Natural killer cell (primary cell): Measurements from ENCODE around the gene STK32C. TPM values are rescaled to one million over a fixed set of nuclear protein-coding genes. Genes with fewer than 3 reads are reported as not detected.

Experiments used
- ATAC-seq, 3 donors: fragments of 150-1000 bp in 2 of 3; fragments of 200-7000 bp in 1 of 3; cut with Tn5 transposase; 1 replicate in 1 of 3; 2 replicates in 2 of 3; pipeline ENCODE4 v1.10.0; 2021; ENCODE audit warnings: mild to moderate bottlenecking in 2 of 3, moderate library complexity in 2 of 3
- DNase-seq, 2 donors: peaks; one replicate each; pipeline versions ENCODE4 v3.0.0 to v3.0.0-alpha.2; 2013 to 2021; ENCODE audit warnings: mixed read lengths in 1 of 2
- H3K27ac ChIP-seq: one replicate; pipeline ENCODE4 v1.5.1; 2013; ENCODE audit warnings: mild to moderate bottlenecking, low read length
- H3K27me3 ChIP-seq: one replicate; pipeline ENCODE4 v1.6.1; 2013; ENCODE audit warnings: low read length; ENCODE audit not compliant: control insufficient read depth, insufficient read depth
- H3K36me3 ChIP-seq: one replicate; pipeline ENCODE4 v1.6.1; 2013; ENCODE audit warnings: low read length; ENCODE audit not compliant: control insufficient read depth, insufficient read depth
- H3K4me1 ChIP-seq: one replicate; pipeline ENCODE4 v1.6.1; 2013; ENCODE audit warnings: low read length; ENCODE audit not compliant: control insufficient read depth, insufficient read depth
- H3K4me3 ChIP-seq: one replicate; pipeline ENCODE4 v1.5.1; 2013; ENCODE audit warnings: low read length
- H3K9me3 ChIP-seq: one replicate; pipeline ENCODE4 v1.6.1; 2013; ENCODE audit warnings: low read length; ENCODE audit not compliant: control insufficient read depth, insufficient read depth
- H3K27ac Mint-ChIP-seq, 2 donors: one replicate each; pipeline ENCODE4 v1.8.0; 2022; ENCODE audit warnings: mild to moderate bottlenecking in 2 of 2, mixed read lengths in 2 of 2, moderate library complexity in 1 of 2
- H3K27me3 Mint-ChIP-seq, 2 donors: one replicate each; pipeline ENCODE4 v1.8.0; 2022; ENCODE audit warnings: low read depth in 2 of 2, mixed read lengths in 2 of 2
- H3K36me3 Mint-ChIP-seq: one replicate; pipeline ENCODE4 v1.8.0; 2022; ENCODE audit warnings: mixed read lengths
- H3K4me1 Mint-ChIP-seq, 2 donors: one replicate each; pipeline ENCODE4 v1.8.0; 2022; ENCODE audit warnings: mixed read lengths in 2 of 2
- H3K4me3 Mint-ChIP-seq: one replicate; pipeline ENCODE4 v1.8.0; 2022; ENCODE audit warnings: mild to moderate bottlenecking, moderate library complexity, mixed read lengths
- H3K9me3 Mint-ChIP-seq, 2 donors: one replicate each; pipeline ENCODE4 v1.8.0; 2022; ENCODE audit warnings: mixed read lengths in 2 of 2
- WGBS: methylation state at CpG from one replicate; pipeline ENCODE4 v1.1.7; 2013; ENCODE audit warnings: missing lambda C conversion rate; ENCODE audit not compliant: insufficient coverage; 5-methylcytosine and 5-hydroxymethylcytosine counted together
- intact Hi-C: fragments of 100-400 bp; cut with micrococcal nuclease; formaldehyde crosslinking; loops from one replicate; pipeline ENCODE4 v1.14.2; 2022
- total RNA-seq, 4 donors: library from RNA; stranded (reverse); fragments of 120-200 nt in 1 of 4; gene quantifications; one replicate each; pipeline versions ENCODE4 v1.2.3 to v1.2.4, GENCODE V29; 2013 to 2022
- TF ChIP-seq, protein P1 (sequence below): fragments of 200-600 bp; IDR thresholded peaks from one replicate; pipeline ENCODE4 v1.8.0; 2022; ENCODE audit warnings: antibody characterized with exemption

Gene STK32C
- total RNA-seq, 3 donors from 2014 or later (not counting 1 experiment from before 2014, with no cell fraction given): 12.7 to 22.1 (median 17.9) TPM

DNA sequence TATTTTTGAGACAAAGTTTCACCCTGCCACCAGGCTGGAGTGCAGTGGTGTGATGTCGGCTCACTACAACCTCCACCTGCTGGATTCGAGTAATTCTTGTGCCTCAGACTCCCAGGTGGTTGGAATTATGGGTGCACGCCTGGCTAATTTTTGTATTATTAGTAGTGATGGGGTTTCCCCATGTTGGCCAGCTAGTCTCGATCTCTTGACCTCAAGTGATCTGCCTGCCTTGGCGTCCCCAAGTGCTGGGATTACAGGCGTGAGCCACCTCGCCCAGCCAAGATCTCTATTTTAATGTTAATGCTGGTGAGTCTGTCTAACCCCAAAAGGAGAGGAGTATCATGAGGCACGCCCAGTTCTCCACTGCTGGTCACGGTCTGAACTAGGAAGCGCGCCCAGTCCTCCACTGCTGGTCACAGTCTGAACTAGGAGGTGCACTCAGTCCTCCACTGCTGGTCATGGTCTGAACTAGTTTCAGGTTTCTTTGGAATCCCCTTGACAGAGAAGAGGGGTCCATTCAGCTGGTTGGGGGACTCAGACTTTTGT, 18.7 kb upstream of the STK32C start:
- no peaks in the 10 kb centered on the region for H3K27me3 ChIP-seq
- DNase-seq: no peak
- 90% methylated on average over 11 of the region's 11 CpGs for WGBS
- Mint-ChIP-seq H3K36me3 (no peaks in the 10 kb centered on the region), H3K4me1 (peaks cover 46 to 53% of the 10 kb centered on the region in 2 donors), H3K4me3 (no peak overlapping the region), H3K27ac (peak overlapping the region in 1 of 2 donors; percentile 96), H3K27me3 (no peaks in the 10 kb centered on the region), H3K9me3 (no peaks in the 10 kb centered on the region)
- TF ChIP-seq, protein P1, sequence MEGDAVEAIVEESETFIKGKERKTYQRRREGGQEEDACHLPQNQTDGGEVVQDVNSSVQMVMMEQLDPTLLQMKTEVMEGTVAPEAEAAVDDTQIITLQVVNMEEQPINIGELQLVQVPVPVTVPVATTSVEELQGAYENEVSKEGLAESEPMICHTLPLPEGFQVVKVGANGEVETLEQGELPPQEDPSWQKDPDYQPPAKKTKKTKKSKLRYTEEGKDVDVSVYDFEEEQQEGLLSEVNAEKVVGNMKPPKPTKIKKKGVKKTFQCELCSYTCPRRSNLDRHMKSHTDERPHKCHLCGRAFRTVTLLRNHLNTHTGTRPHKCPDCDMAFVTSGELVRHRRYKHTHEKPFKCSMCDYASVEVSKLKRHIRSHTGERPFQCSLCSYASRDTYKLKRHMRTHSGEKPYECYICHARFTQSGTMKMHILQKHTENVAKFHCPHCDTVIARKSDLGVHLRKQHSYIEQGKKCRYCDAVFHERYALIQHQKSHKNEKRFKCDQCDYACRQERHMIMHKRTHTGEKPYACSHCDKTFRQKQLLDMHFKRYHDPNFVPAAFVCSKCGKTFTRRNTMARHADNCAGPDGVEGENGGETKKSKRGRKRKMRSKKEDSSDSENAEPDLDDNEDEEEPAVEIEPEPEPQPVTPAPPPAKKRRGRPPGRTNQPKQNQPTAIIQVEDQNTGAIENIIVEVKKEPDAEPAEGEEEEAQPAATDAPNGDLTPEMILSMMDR: no peak
- no peaks in the 10 kb centered on the region for H3K9me3 ChIP-seq
- no peak for ATAC-seq
- H3K4me1 ChIP-seq: peaks cover 28% of the 10 kb centered on the region
- H3K4me3 ChIP-seq: no peak overlapping the region
- no peak overlapping the region for H3K27ac ChIP-seq
- intact Hi-C loops: no loop called here
- no peaks in the 10 kb centered on the region for H3K36me3 ChIP-seq

DNA sequence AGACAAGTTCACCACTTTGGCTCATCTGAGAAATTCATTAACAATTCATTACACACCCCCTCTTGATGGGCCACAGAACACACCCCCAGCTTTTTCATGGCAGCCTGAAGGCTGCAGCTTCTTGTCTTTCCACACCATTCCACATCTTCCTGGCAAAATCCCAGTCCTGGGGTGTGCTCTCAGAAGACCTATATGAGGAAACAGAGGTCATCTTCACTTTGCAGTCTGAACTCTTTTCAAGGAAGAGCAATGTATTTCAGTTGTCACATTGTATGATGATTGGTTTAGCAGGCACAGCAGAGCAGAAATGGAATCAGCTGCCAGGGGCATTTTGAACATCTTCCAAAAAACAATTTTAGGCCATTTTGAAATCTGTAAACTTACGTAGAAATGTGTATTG, 16.4 kb upstream of the STK32C start:
- no peak for DNase-seq
- no peak overlapping the region for H3K4me3 ChIP-seq
- no peak overlapping the region for H3K27ac ChIP-seq
- TF ChIP-seq, protein P1: no peak
- no peaks in the 10 kb centered on the region for H3K9me3 ChIP-seq
- H3K27ac Mint-ChIP-seq: peak overlapping the region in 1 of 2 donors; percentile 48
- no peaks in the 10 kb centered on the region for H3K9me3 Mint-ChIP-seq
- H3K27me3 Mint-ChIP-seq: no peaks in the 10 kb centered on the region
- peaks cover 8% of the 10 kb centered on the region for H3K4me1 ChIP-seq
- intact Hi-C loops: no loop called here
- no peaks in the 10 kb centered on the region for H3K36me3 ChIP-seq
- H3K4me3 Mint-ChIP-seq: no peak overlapping the region
- no CpG with 5 or more reads among the region's 1 CpG for WGBS
- H3K36me3 Mint-ChIP-seq: no peaks in the 10 kb centered on the region
- H3K4me1 Mint-ChIP-seq: peaks cover 23 to 39% of the 10 kb centered on the region in 2 donors
- no peaks in the 10 kb centered on the region for H3K27me3 ChIP-seq
- ATAC-seq: no peak

DNA sequence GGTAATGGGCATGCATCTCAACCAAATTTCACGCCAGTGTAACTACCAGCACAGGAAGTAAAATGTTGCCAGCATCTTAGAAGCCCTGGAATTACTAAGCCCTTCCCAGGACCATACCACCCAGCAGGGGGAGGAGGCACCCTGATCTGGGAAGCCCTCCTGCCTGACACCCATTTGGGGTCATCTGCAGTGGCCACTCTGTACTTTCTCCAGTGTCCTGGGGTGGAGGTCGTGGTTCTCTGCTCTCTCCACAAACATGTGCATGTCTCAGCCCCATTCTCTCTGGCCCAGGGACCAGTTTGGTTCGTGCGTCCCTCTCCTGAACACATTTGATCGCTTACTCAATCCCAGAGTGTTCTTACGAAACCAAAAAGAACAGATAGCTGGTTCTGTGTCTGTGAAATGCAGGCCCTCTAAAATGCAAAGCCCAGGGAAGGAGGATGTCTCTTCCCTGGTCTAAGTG, 14.9 kb upstream of the STK32C start:
- H3K27ac Mint-ChIP-seq: no peak overlapping the region
- H3K4me3 Mint-ChIP-seq: no peak overlapping the region
- Histone ChIP-seq H3K4me1 (peaks cover 3% of the 10 kb centered on the region), H3K36me3 (no peaks in the 10 kb centered on the region), H3K4me3 (no peak overlapping the region), H3K27me3 (no peaks in the 10 kb centered on the region), H3K27ac (no peak overlapping the region), H3K9me3 (no peaks in the 10 kb centered on the region)
- no peak for DNase-seq
- H3K9me3 Mint-ChIP-seq: no peaks in the 10 kb centered on the region
- no peaks in the 10 kb centered on the region for H3K27me3 Mint-ChIP-seq
- H3K36me3 Mint-ChIP-seq: no peaks in the 10 kb centered on the region
- H3K4me1 Mint-ChIP-seq: peaks cover 11 to 23% of the 10 kb centered on the region in 2 donors
- ATAC-seq: no peak
- 80% methylated on average over 6 of the region's 6 CpGs for WGBS
- TF ChIP-seq, protein P1: no peak
- intact Hi-C loops: no loop called here

DNA sequence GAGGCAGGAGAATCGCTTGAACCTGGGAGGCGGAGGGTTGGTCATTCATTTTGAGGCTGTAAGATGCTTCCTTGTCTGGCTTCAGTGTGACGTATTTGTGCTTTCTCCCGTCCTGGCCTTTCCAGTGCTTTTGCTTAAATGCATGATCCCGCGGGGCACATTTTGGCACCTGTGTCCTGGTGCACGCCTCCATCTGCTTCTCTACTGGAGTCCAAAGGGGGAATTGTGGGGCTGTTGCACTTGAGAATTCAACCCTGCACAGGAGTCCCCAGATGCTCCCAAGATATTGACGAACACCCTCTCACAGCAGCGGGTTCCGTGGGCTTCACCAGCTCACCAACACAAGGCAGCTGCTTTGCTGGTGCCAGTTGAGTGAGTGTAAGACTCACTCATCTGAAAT, 14.0 kb upstream of the STK32C start:
- H3K4me3 Mint-ChIP-seq: no peak overlapping the region
- no peak for ATAC-seq
- H3K4me1 Mint-ChIP-seq: peaks cover 3 to 16% of the 10 kb centered on the region in 2 donors
- no peaks in the 10 kb centered on the region for H3K9me3 ChIP-seq
- peaks cover 3% of the 10 kb centered on the region for H3K4me1 ChIP-seq
- no peaks in the 10 kb centered on the region for H3K27me3 Mint-ChIP-seq
- no peaks in the 10 kb centered on the region for H3K9me3 Mint-ChIP-seq
- H3K4me3 ChIP-seq: no peak overlapping the region
- WGBS: 98% methylated on average over 10 of the region's 10 CpGs
- intact Hi-C loops: no loop called here
- H3K36me3 ChIP-seq: no peaks in the 10 kb centered on the region
- DNase-seq: no peak
- H3K27ac ChIP-seq: no peak overlapping the region
- H3K27me3 ChIP-seq: no peaks in the 10 kb centered on the region
- H3K36me3 Mint-ChIP-seq: no peaks in the 10 kb centered on the region
- TF ChIP-seq, protein P1: no peak
- H3K27ac Mint-ChIP-seq: no peak overlapping the region
